H9 (cell line): ENCODE data around the gene PAK1. TPM values are rescaled to one million over a fixed set of nuclear protein-coding genes. Genes with fewer than 3 reads are reported as not detected.

Experiments used
- DNase-seq: peaks from one replicate; pipeline ENCODE4 v3.0.0-alpha.2; 2017
- H2AFZ ChIP-seq: one replicate; pipeline ENCODE4 v1.6.1; 2013; ENCODE audit warnings: mild to moderate bottlenecking, low read length, control low read depth, moderate library complexity
- H2AK5ac ChIP-seq: 2 replicates; pipeline ENCODE4 v1.6.1; 2013; ENCODE audit warnings: low read length, control low read depth, mixed read lengths; ENCODE audit not compliant: insufficient read length
- H2BK120ac ChIP-seq: one replicate; pipeline ENCODE4 v1.6.1; 2013; ENCODE audit warnings: low read depth, mild to moderate bottlenecking, low read length, control low read depth, inconsistent platforms; ENCODE audit not compliant: poor library complexity, severe bottlenecking
- H2BK12ac ChIP-seq: 2 replicates; pipeline ENCODE4 v1.6.1; 2013; ENCODE audit warnings: low read length, control low read depth, mixed read lengths, low read depth; ENCODE audit not compliant: insufficient read length
- H2BK15ac ChIP-seq: 2 replicates; pipeline ENCODE4 v1.6.1; 2013; ENCODE audit warnings: low read depth, low read length, control low read depth
- H2BK20ac ChIP-seq: one replicate; pipeline ENCODE4 v1.6.1; 2013; ENCODE audit warnings: low read depth, mild to moderate bottlenecking, low read length, control low read depth, inconsistent platforms; ENCODE audit not compliant: poor library complexity, severe bottlenecking
- H2BK5ac ChIP-seq: 2 replicates; pipeline ENCODE4 v1.6.1; 2013; ENCODE audit warnings: low read length, control low read depth, mixed read lengths; ENCODE audit not compliant: insufficient read length
- H3K14ac ChIP-seq: 2 replicates; pipeline ENCODE4 v1.6.1; 2013; ENCODE audit warnings: low read length, control low read depth; ENCODE audit not compliant: insufficient read depth
- H3K18ac ChIP-seq: 2 replicates; pipeline ENCODE4 v1.6.1; 2013; ENCODE audit warnings: low read depth, mild to moderate bottlenecking, mixed read lengths, low read length, control low read depth; ENCODE audit not compliant: insufficient read length
- H3K23ac ChIP-seq: 2 replicates; pipeline ENCODE4 v1.6.1; 2013; ENCODE audit warnings: low read length, control low read depth, mixed read lengths, low read depth; ENCODE audit not compliant: insufficient read length
- H3K23me2 ChIP-seq: 2 replicates; pipeline ENCODE4 v1.6.1; 2013; ENCODE audit warnings: low read depth, mild to moderate bottlenecking, mixed read lengths, low read length, control low read depth; ENCODE audit not compliant: insufficient read length, poor library complexity, severe bottlenecking
- H3K27ac ChIP-seq: 2 replicates; pipeline ENCODE4 v1.5.1; 2013; ENCODE audit warnings: low read length, control low read depth, mixed read lengths, low read depth; ENCODE audit not compliant: insufficient read length
- H3K27me3 ChIP-seq: 2 replicates; pipeline ENCODE4 v1.6.1; 2013; ENCODE audit warnings: low read length, control low read depth, inconsistent platforms; ENCODE audit not compliant: insufficient read depth
- H3K4ac ChIP-seq: 2 replicates; pipeline ENCODE4 v1.6.1; 2013; ENCODE audit warnings: low read depth, mild to moderate bottlenecking, control low read depth, inconsistent platforms, low read length, moderate library complexity
- H3K4me1 ChIP-seq: 2 replicates; pipeline ENCODE4 v1.6.1; 2013; ENCODE audit warnings: low read length, control low read depth, inconsistent platforms; ENCODE audit not compliant: insufficient read depth
- H3K4me2 ChIP-seq: 2 replicates; pipeline ENCODE4 v1.6.1; 2013; ENCODE audit warnings: low read length, control low read depth, mixed read lengths; ENCODE audit not compliant: insufficient read length, insufficient read depth
- H3K56ac ChIP-seq: 2 replicates; pipeline ENCODE4 v1.6.1; 2013; ENCODE audit warnings: low read depth, mild to moderate bottlenecking, mixed read lengths, low read length, control low read depth; ENCODE audit not compliant: insufficient read length
- H3K79me1 ChIP-seq: 2 replicates; pipeline ENCODE4 v1.6.1; 2013; ENCODE audit warnings: low read depth, mild to moderate bottlenecking, moderate library complexity, low read length, control low read depth, inconsistent platforms; ENCODE audit not compliant: insufficient read depth, poor library complexity, severe bottlenecking
- H3K79me2 ChIP-seq: 2 replicates; pipeline ENCODE4 v1.6.1; 2013; ENCODE audit warnings: low read length, control low read depth, inconsistent platforms; ENCODE audit not compliant: insufficient read depth
- H3K9ac ChIP-seq: 2 replicates; pipeline ENCODE4 v1.6.1; 2013; ENCODE audit warnings: low read length, control low read depth, mixed read lengths; ENCODE audit not compliant: insufficient read length; ENCODE audit errors: extremely low read depth
- H3K9me3 ChIP-seq: one replicate; pipeline ENCODE4 v1.6.1; 2013; ENCODE audit warnings: low read depth, low read length, inconsistent platforms; ENCODE audit not compliant: control insufficient read depth
- H3T11ph ChIP-seq: one replicate; pipeline ENCODE4 v1.6.1; 2013; ENCODE audit warnings: mild to moderate bottlenecking, low read length, control low read depth, inconsistent platforms
- H4K20me1 ChIP-seq: one replicate; pipeline ENCODE4 v1.6.1; 2013; ENCODE audit not compliant: control insufficient read depth, insufficient read length, insufficient read depth
- H4K5ac ChIP-seq: 2 replicates; pipeline ENCODE4 v1.6.1; 2013; ENCODE audit warnings: low read depth, mild to moderate bottlenecking, mixed read lengths, low read length, control low read depth; ENCODE audit not compliant: insufficient read length
- H4K8ac ChIP-seq: replicated peaks from 2 replicates; pipeline ENCODE4 v1.6.1; 2013; ENCODE audit warnings: low read length, control low read depth, mixed read lengths, low read depth; ENCODE audit not compliant: insufficient read length
- H4K91ac ChIP-seq: 2 replicates; pipeline ENCODE4 v1.6.1; 2013; ENCODE audit warnings: low read depth, mild to moderate bottlenecking, moderate library complexity, mixed read lengths, low read length, control low read depth; ENCODE audit not compliant: insufficient read length
- H3K27ac Mint-ChIP-seq, 3 experiments: 2 replicates in 2 of 3; 3 replicates in 1 of 3; pipeline ENCODE4 v1.8.0; 2020 to 2021; ENCODE audit warnings: mixed read lengths in 3 of 3, mild to moderate bottlenecking in 1 of 3, moderate library complexity in 1 of 3
- H3K27me3 Mint-ChIP-seq: 2 replicates; pipeline ENCODE4 v1.8.0; 2021; ENCODE audit warnings: low read depth, mild to moderate bottlenecking, moderate library complexity, mixed read lengths
- H3K36me3 Mint-ChIP-seq, 3 experiments: 2 replicates in 2 of 3; 3 replicates in 1 of 3; pipeline ENCODE4 v1.8.0; 2020 to 2021; ENCODE audit warnings: low read depth in 3 of 3, mixed read lengths in 3 of 3; ENCODE audit not compliant: insufficient read depth in 1 of 3
- H3K4me1 Mint-ChIP-seq, 2 experiments: 2 replicates each; pipeline ENCODE4 v1.8.0; 2020; ENCODE audit warnings: mixed read lengths in 2 of 2
- H3K4me3 Mint-ChIP-seq, 2 experiments: 2 replicates in 1 of 2; 3 replicates in 1 of 2; pipeline ENCODE4 v1.8.0; 2020 to 2021; ENCODE audit warnings: mild to moderate bottlenecking in 2 of 2, mixed read lengths in 2 of 2, moderate library complexity in 1 of 2
- H3K9me3 Mint-ChIP-seq, 2 experiments: 2 replicates in 1 of 2; 3 replicates in 1 of 2; pipeline ENCODE4 v1.8.0; 2020; ENCODE audit warnings: mild to moderate bottlenecking in 2 of 2, mixed read lengths in 2 of 2, moderate library complexity in 1 of 2
- CTCF ChIP-seq: fragments of 200-600 bp; sonication (generic); conservative IDR thresholded peaks from 3 replicates; pipeline ENCODE4 v1.8.0; 2021; ENCODE audit warnings: antibody characterized with exemption, mild to moderate bottlenecking
- total RNA-seq: library from RNA; stranded (reverse); gene quantifications from 2 replicates; pipeline ENCODE4 v1.2.1, GENCODE V29; 2021

Gene PAK1
- total RNA-seq, 1 experiment from 2014 or later: 122 TPM

GRCh38 chr11:77312107-77312506 lies 161.8 kb downstream of the PAK1 start:
- Histone ChIP-seq H4K20me1 (no peaks in the 10 kb centered on the region), H3K9me3 (no peaks in the 10 kb centered on the region), H3K23me2 (no peaks in the 10 kb centered on the region), H2AFZ (no peak overlapping the region), H3K9ac (no peak overlapping the region), H2AK5ac (no peak overlapping the region), H3K56ac (no peak overlapping the region), H3K27me3 (no peaks in the 10 kb centered on the region), H2BK5ac (no peak overlapping the region), H2BK120ac (no peak overlapping the region), H3T11ph (no peak overlapping the region), H3K4me2 (no peak overlapping the region), H2BK20ac (no peak overlapping the region), H3K4ac (no peak overlapping the region), H3K79me1 (no peaks in the 10 kb centered on the region), H2BK12ac (no peak overlapping the region), H3K27ac (no peak overlapping the region), H4K8ac (no peak overlapping the region), H4K91ac (no peak overlapping the region), H3K79me2 (no peaks in the 10 kb centered on the region), H3K14ac (no peak overlapping the region), H2BK15ac (no peak overlapping the region), H3K4me1 (no peaks in the 10 kb centered on the region), H3K23ac (no peak overlapping the region), H4K5ac (no peak overlapping the region), H3K18ac (no peak overlapping the region)
- no peaks in the 10 kb centered on the region; the same call in 1 of the 2 replicates for H3K27me3 Mint-ChIP-seq
- TF ChIP-seq CTCF: no peak
- no peaks in the 10 kb centered on the region for H3K9me3 Mint-ChIP-seq
- no peaks in the 10 kb centered on the region for H3K36me3 Mint-ChIP-seq
- peaks cover 9 to 13% of the 10 kb centered on the region in 2 experiments for H3K4me1 Mint-ChIP-seq
- no peak overlapping the region for H3K27ac Mint-ChIP-seq
- no peak overlapping the region for H3K4me3 Mint-ChIP-seq
- DNase-seq: no peak
